GM12892 (cell line): ENCODE measurements around the gene TRIM43.

Source experiments
- POLR2A ChIP-seq: IDR thresholded peaks from 2 replicates; pipeline ENCODE4 v1.6.1; 2011; ENCODE audit warnings: low read depth, low read length, control low read depth
- POLR2AphosphoS5 ChIP-seq: IDR thresholded peaks from 2 replicates; pipeline ENCODE4 v1.6.1; 2011; ENCODE audit warnings: low read depth, low read length, control low read depth
- TAF1 ChIP-seq: IDR thresholded peaks from 2 replicates; pipeline ENCODE4 v1.6.1; 2011; ENCODE audit warnings: low read depth, mild to moderate bottlenecking, control low read depth, low read length, borderline replicate concordance

- TF ChIP-seq TAF1 (no peak), POLR2AphosphoS5 (no peak), POLR2A (no peak)
Observed at GRCh38 chr2:95574506-95574905, 17.3 kb upstream of the TRIM43 start.
